DMS114 treated with DMSO at 0.1 percent for 48 hours (cell line): Measurements from ENCODE around the gene ARMC12.

ENCODE experiments used
- DNase-seq: peaks from one replicate; lab custom pipeline; 2025; ENCODE audit not compliant: unreplicated experiment; lab: John Stamatoyannopoulos, UW

Gene ARMC12

DNA sequence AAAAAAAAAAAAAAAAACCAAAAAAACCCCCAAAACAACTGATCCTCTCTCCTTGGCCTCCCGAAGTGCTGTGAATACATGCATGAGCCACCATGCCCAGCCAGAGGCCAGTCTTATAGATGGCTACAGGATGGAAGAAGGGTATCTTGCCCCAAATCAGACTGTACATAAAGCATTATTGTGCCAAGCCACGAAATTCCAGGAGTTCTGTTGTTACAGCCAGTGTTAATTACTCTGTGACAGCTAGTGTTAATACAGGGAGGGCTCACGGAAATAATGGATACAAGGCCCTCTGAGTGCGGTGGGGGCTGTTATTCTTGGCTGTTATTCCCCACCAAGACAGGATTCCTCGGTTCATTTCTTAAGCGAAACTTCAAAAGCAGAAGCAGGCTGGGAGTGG is 38.2 kb downstream of the ARMC12 start:
- DNase-seq = no peak

DNA sequence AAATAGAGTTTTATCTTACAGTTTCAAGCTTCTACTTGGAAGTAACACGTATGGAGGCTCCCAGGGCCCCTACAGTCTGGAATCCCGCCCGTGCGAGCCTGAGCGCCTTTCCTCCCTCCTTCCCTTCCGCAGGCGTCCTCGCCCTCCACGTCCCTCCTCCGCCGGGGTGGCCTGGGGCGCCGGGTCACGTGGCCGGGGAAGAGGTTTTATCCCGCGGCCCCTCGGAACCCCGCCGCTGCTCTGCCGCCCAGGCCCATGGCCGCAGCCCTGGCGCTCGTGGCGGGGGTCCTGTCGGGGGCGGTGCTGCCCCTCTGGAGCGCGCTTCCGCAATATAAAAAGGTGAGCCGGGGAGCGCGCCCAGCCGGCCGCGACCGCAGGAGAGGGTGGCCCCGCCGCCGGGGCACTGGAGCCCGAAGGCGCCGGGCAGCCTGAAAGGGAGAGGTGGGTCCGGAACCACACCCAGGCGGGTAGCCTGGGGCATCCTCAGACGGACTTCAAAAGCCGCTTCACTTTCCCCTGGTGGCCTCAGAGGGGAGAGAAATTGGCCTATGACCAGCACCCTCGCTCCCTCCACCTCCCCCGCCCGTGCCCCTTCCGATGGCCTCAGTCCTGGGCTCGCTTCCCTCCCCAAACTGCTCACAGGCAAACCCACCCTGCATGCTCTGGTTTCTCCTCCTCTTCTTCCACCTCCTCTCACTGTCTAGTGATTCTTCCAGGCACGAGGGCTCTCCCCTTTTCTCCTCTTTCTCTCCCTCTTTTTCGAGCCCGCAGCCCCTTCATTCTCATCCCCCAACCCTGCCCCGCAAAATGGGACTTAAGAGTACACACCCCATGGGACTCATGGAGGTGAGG is 39.8 kb downstream of the ARMC12 start, which contains the start of gene CLPSL2:
TSS of gene CLPSL2 (plus strand) at position 235 of the 852 bp plus-strand sequence. CDS start at position 256, 21 bp downstream.
- DNase-seq = no peak

DNA sequence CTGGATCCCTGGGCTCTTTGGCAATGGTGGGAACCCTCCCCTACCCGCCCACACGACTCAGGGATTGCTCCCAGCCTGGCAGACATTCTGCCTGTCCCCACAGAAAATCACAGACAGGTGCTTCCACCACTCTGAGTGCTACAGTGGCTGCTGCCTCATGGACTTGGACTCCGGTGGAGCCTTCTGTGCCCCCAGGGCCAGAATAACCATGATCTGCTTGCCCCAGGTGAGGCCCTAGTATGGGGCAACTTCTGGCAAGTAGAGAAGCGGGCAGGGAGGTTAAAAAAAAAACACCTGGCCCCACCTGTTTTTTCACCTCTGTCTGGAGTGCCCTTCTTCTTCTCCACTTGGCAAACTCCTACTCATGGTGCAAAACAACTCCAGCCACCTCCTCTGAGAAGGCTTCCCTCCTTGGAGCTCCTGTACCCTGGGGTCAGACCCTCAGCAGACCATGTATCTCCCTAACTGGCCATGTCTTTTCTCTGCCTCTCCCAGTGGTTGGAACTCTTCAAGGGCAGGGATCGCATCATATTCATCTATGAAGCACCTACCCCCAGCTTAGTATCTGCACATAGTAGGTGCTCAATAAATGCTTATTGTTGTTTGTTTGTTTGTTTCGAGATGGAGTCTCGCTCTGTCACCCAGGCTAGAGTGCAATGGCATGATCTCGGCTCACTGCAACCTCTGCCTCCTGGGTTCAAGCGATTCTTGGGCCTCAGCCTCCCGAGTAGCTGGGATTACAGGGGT is 40.7 kb downstream of the ARMC12 start:
- DNase-seq = no peak

DNA sequence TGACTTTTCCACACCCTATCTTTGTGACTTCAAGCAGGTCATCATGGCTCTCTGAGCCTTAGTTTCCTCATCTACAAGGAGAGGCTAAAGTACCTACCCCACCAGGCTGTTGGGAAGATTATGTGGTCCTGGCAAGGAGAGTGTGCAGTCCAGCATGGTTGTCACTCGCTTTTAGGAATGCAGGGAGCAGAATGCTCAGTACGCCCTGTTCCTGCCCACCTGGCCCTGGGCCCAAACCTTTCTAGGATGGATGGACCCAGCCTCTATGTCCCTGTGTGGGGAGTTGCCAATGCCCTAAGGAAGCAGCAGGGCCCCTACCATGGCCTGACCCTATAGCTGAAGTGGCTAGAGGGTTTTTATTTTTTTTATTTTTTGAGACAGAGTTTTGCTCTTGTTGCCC is 41.6 kb downstream of the ARMC12 start:
- no peak for DNase-seq

DNA sequence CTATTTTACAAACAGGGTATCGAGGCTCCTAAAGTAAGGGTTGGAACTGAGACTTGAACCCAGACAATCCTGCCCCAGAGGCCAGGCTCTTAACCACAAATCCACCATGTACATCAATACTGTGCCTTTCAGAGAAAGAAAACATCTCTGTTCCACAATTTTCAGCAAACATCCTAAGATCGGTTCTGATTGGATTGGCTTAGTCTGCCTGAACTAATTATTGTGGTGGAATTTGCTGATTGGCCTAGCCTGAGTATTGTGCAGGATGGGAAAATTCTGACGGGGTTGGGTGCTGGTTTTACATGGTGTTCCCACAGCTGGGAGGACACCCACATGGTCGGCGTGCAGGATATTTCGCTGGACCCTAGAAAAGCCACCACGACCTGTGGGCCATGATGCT is 43.9 kb downstream of the ARMC12 start, which contains the start of gene CLPSL1:
TSS of gene CLPSL1 (plus strand) at position 301 of the 400 bp plus-strand sequence. CDS start at position 393, 92 bp downstream.
- DNase-seq = no peak

DNA sequence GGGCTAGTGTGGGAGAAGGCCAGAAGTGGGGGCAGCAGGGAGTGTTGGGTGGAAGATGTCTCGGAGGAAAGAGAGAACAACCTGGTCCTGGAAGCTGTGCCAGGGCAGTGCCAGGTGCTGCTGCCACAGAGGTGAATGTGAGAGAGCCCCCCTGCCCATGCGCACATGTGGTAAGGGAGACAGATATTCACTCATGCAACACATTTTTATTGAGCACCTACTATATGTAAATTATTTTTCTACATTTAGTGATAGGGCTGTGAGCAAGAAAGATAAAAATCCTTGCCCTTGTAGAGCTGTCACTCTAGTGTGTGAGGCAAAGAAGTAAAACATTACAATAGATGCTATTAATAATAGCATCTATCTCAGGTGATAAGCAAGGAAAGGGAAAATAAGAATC is 44.5 kb downstream of the ARMC12 start:
- no peak for DNase-seq

DNA sequence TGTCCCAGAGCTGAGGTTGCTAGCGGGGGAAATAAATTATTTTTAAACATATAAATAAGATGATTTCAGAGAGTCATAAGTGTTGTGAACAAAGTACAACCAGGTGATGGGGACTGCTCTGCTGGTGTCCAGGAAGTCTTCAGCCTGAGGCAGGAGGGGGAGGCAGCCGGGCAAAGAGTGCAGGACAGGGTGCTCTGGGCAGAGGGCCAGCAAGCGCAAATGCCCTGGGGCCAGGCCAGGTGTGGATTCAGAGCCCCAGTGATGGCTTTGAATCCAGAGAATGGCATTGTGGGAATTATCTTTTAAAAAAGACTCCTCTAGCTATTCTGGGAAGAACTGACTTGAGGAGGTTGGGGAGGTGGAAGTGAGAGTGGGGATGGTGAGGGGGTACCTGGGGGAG is 45.6 kb downstream of the ARMC12 start:
- DNase-seq = no peak

DNA sequence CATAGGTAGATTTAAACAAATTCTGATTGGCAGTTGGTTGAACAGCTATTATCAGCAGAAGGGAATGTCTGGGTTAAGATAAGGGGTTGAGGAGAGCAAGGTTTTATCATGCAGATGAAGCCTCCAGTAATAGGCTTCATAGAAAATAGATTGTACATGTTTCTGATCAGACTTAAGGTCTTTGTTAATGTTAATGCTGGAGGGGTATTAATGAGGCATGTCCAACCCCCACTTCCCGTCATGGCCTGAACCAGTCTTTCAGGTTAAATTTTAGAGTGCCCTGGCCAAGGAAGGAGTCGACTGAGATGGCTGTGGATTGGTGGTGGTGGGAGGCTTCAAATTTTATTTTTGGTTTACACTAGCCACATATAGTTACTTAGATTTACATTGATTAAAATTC is 47.4 kb downstream of the ARMC12 start:
- no peak for DNase-seq

DNA sequence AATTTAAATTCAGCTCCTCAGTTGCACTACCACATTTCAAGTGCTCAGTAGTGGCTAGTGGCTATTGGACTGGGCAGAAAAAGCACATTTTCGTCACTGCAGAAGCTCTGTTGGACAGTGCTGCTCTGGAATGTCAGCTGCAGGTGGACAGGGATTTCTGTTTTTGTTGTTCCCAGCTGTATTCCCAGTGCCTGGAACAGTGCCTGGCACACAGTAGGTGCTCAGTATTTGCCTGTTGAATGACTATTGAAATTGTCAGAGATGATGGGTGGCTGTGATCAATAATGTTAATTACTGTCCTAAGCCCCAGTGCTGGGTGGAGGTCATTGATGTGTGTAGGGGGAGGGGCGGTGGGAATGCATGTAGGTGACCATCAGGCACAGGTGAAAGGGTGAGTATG is 49.4 kb downstream of the ARMC12 start:
- DNase-seq = no peak

DNA sequence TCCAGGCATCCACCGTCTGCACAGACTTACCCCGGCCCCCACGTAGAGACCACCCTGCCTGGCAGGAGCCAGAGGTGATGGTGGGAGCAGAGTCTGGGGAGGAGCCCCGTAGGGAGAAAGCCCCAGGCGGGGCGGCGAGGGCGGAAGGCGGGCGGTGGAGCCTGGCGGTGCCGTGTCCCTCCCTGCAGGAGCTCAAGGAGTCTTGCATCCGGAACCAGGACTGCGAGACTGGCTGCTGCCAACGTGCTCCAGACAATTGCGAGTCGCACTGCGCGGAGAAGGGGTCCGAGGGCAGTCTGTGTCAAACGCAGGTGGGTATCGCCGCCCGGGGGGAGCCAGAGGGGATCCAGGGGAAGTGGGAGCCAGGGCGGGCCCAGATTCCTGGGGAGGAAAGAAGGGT is 50.0 kb downstream of the ARMC12 start:
- DNase-seq = no peak

DNA sequence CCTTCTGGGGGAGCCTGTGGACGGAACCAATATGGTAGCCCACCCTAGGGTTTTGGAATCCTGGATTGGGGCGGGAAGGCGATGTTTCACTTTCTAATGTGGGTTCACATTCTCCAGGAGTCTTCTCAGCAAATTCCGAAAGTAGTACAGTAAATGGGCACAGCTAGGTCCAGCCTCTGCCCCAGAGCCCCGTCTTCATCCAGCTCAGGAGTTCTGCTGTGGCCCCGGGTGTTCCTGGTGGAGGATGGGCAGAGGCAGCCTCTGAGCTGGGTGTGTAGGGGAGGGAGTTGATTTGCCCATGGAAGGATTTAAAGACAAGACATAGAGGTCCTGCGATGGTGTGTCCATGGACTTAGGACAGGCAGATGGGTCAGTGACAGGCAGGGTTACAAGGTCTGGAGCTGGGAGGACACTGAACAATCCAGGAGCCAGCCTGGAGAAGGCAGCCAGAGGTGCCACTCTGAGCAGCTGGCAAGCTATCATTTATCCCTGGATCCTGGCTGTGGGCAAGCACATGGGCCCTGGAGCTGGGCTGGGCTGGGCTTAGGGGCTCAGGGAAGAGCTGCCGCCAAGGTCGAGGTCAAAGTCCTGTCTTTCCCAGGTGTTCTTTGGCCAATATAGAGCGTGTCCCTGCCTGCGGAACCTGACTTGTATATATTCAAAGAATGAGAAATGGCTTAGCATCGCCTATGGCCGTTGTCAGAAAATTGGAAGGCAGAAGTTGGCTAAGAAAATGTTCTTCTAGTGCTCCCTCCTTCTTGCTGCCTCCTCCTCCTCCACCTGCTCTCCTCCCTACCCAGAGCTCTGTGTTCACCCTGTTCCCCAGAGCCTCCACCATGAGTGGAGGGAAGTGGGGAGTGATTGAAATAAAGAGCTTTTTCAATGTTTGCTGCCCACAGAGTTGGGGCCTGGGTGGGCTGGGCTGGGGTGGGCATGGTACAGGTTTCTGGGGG is 50.7 kb downstream of the ARMC12 start:
- no peak for DNase-seq

DNA sequence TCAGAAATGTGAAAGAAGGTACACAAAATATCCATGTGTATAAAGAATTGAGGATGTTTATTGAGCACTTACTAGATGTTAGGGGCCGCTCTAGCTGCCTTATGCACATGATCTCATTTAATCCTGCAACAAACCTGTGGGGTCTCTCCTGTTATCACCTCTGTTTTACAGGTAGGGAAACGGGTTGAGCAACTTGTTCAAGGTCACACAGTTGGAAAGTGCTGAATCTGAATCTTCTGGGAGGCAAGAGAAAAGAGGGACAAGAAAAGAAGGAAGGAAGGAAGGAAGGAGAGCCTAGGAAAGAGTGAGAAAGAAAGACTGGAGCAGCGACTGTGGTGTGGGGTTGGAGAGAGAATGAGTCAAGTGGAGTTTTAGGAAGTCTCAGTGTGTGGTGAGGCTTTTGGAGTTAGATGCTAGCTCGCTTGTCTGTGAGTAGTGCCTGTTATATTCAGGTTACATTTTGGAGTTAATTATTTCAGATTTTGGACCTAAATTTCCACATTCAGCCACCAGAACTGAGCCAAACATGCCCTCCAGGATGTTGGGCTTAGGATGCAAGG is 51.7 kb downstream of the ARMC12 start:
- no peak for DNase-seq

DNA sequence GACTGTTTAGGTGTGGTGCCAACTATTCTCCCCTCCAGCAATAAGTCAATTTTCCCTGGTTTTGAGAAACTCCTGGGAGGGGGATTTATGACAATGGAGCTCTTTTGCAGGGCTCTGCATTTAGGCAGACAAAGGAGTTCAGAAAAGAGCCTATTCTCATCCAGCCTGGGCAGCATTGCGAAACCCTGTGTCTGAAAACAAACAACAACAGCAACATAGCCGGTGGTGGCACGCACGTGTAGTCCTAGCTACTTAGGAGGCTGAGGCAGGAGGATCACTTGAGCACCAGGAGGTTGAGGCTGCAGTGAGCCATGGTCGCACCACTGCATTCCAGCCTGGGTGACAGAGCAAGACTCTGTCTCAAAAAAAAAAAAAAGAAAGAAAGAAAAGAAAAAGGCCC is 53.9 kb downstream of the ARMC12 start:
- no peak for DNase-seq

DNA sequence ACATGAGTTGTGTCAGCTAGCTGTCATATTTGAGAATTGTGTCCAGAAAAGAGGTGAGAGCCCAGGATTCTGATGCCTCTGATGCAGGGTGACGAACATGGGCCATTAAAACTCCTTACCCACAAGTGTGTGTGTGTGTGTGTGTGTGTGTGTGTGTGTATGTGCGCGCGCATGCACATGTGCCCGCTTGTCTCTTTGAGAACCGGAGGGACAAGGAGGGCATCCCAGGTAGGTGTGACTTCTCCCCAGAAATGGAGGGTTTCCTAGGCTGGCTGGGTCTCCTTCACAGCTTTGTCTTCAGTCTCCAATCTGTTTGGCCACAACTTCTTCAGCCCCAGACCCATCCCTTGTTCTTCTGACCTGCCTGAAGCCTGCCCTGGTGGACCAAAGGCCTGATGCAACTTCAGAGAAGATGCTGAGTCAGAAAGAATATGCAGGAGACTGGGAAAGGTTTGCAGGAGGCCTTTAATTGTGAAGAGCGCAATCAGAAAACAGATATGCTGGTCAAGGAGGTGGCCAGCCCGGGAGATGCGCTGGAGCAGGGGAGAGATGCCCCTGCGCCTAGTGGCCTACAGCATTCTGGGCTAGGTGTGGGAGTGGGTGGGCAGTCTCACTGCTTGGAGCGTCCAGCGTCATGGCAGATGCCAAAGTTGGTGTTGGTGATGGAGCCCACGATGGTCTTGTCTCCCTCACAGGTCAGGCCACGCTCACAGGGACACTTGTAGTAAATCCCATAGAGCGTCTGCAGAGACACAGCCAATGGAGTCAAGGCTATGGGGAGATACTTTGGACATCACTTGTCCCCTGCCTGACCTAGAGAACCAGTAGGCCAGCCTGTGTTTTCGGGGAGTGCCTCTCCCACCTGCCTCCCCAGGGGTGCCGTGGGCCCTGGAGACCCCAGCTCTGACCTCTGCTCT is 58.0 kb downstream of the ARMC12 start:
- DNase-seq = no peak

DNA sequence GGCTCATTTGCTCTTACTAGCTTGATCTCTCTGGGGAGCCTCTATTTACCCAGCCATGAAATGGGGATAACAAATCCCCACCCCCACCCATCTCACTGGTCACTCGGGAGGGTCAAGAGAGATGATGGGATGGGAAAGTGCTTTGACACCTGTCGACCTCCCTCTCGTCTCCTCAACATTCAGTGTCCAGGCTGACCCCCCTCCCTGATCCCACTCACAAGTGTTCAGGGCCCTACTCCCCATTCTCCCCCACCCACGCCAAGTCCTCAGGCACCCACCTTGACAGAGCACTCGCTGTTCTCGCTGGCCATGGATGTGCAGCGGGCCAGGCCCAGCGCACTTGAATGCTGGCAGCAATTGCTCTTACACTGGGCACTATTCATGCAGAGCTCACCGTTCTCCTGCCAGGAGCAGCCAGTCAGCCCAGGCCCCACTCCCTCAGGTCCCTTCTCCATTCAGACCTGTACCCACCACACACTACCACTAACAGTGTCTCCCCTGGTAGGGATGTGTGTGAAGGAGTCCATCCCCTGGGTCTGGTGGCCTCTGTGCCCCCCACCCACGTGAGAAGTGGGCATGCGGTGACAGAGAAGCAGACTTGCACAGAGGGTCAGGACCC is 58.7 kb downstream of the ARMC12 start:
- DNase-seq = no peak

DNA sequence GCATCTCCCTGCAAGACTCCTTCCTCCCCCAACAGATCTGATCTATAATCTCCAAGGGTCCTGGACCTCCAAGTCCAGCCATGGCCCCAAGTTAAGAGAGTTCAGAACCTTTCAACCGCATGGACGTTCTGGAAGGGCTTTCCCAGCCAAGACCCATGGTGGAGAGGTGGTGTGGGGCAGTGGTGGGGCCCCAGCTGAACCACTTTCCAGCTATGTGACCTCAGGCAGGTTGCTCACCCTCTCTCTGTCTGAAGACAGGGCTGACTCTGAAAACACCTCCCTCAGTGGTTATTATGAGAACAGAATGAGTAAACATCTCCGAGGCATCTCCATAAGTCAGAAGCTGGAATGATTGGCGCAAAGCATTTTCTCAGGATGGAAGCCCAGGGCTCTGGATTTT is 59.4 kb downstream of the ARMC12 start:
- no peak for DNase-seq

DNA sequence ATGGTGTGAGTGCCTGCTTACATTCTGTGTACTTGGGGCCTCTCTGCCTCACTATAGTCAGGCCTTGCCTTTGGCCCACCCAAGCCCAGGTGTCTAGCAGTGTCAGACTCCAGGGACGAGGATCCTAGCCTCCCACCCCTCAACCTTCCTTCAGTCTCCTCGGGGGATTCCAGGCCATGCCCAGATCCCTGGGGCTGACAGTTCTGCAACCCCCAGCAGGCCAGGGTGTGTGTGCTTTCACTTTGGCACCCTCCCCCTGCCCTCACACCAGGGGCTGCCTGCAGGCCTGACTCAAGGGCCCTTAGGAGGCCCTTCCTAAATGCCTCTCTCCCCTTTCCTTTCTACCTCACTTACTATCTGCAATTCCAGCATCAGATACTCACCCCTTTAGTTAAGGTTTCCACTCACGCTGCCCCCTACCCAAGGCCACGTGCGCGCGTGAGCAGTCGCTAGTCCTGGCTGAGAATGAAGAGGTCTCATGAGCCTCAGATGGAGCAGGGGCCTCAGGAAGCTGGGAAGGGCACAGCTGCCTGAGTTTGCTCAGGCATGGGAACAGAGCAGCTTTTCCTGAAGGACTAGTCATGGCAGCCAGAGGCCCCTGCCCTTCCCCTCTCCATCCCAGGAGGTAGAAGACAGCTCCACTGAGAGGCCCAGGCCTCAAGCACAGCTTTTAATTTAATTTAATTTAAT is 61.1 kb downstream of the ARMC12 start:
- no peak for DNase-seq
